Upper lobe of right lung (tissue), 1 donor: ENCODE results near the gene KCNN1. TPM values are rescaled to one million over a fixed set of nuclear protein-coding genes. Genes with fewer than 3 reads are reported as not detected.
A peak's percentile ranks its signal among the peaks of the same experiment; 100 is the strongest.

ENCODE experiments used
- ATAC-seq: fragments of 200-7000 bp; cut with Tn5 transposase; one replicate; pipeline ENCODE4 v1.9.1; 2020; ENCODE audit warnings: mild to moderate bottlenecking, moderate library complexity
- DNase-seq: peaks from one replicate; pipeline ENCODE4 v3.0.0-alpha.2; 2020
- H3K27ac ChIP-seq: fragments of 200-600 bp; one replicate; pipeline ENCODE4 v1.8.0; 2022
- H3K27me3 ChIP-seq: fragments of 200-600 bp; one replicate; pipeline ENCODE4 v1.8.0; 2022; ENCODE audit warnings: mild to moderate bottlenecking
- H3K36me3 ChIP-seq: fragments of 200-600 bp; one replicate; pipeline ENCODE4 v1.8.0; 2022
- H3K4me1 ChIP-seq: fragments of 200-600 bp; one replicate; pipeline ENCODE4 v1.8.0; 2022
- H3K4me3 ChIP-seq: fragments of 200-600 bp; one replicate; pipeline ENCODE4 v1.8.0; 2022; ENCODE audit warnings: mild to moderate bottlenecking
- H3K9me3 ChIP-seq: fragments of 200-600 bp; one replicate; pipeline ENCODE4 v1.8.0; 2022
- intact Hi-C: fragments of 100-400 bp; cut with DNase I; formaldehyde crosslinking; loops from one replicate; pipeline ENCODE4 v1.11.0; 2022
- total RNA-seq: library from RNA; stranded (reverse); fragmentation: NEBNext Ultra II Directional; extraction: Animal tissue kit (Norgen Biotek cat#: 25700); gene quantifications from one replicate; pipeline ENCODE4 v1.2.1, GENCODE V29; 2021
- TF ChIP-seq, protein P1 (sequence below): fragments of 200-600 bp; IDR thresholded peaks from one replicate; pipeline ENCODE4 v1.8.0; 2022; ENCODE audit warnings: antibody characterized with exemption
- donor health status: DM: no; HTN: yes; CAD: no; lungs with severe emphysema.

KCNN1 gene
- total RNA-seq, 1 donor from 2014 or later = not detected

DNA sequence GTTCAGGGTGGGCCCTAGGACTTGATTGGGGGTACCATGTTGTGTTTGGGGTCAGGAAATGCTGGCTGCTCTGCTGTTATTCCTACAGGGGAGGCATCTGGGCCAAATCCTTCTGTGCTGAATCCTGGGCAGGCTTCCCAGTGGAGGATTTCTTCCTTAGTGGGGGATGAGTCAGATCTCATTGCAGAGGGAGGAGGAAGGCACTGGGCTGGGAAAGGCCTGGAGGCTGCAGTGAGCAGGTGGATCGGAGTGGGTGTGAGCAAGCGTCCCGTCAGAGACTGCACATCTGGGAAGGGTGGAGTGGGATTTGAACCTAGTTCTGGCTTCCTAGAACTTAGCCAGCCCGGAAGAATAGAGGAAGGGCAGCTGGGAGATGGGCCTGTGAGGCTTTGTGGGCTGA lies 22.6 kb upstream of the KCNN1 start:
- no peak overlapping the region for H3K4me3 ChIP-seq
- no peaks in the 10 kb centered on the region for H3K9me3 ChIP-seq
- peaks cover 12% of the 10 kb centered on the region for H3K4me1 ChIP-seq
- TF ChIP-seq, protein P1, sequence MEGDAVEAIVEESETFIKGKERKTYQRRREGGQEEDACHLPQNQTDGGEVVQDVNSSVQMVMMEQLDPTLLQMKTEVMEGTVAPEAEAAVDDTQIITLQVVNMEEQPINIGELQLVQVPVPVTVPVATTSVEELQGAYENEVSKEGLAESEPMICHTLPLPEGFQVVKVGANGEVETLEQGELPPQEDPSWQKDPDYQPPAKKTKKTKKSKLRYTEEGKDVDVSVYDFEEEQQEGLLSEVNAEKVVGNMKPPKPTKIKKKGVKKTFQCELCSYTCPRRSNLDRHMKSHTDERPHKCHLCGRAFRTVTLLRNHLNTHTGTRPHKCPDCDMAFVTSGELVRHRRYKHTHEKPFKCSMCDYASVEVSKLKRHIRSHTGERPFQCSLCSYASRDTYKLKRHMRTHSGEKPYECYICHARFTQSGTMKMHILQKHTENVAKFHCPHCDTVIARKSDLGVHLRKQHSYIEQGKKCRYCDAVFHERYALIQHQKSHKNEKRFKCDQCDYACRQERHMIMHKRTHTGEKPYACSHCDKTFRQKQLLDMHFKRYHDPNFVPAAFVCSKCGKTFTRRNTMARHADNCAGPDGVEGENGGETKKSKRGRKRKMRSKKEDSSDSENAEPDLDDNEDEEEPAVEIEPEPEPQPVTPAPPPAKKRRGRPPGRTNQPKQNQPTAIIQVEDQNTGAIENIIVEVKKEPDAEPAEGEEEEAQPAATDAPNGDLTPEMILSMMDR = no peak
- H3K36me3 ChIP-seq = peaks cover 13% of the 10 kb centered on the region
- H3K27ac ChIP-seq = no peak overlapping the region
- ATAC-seq (no peak), DNase-seq (no peak)
- intact Hi-C loops = no loop called here
- peaks cover 4% of the 10 kb centered on the region for H3K27me3 ChIP-seq

DNA sequence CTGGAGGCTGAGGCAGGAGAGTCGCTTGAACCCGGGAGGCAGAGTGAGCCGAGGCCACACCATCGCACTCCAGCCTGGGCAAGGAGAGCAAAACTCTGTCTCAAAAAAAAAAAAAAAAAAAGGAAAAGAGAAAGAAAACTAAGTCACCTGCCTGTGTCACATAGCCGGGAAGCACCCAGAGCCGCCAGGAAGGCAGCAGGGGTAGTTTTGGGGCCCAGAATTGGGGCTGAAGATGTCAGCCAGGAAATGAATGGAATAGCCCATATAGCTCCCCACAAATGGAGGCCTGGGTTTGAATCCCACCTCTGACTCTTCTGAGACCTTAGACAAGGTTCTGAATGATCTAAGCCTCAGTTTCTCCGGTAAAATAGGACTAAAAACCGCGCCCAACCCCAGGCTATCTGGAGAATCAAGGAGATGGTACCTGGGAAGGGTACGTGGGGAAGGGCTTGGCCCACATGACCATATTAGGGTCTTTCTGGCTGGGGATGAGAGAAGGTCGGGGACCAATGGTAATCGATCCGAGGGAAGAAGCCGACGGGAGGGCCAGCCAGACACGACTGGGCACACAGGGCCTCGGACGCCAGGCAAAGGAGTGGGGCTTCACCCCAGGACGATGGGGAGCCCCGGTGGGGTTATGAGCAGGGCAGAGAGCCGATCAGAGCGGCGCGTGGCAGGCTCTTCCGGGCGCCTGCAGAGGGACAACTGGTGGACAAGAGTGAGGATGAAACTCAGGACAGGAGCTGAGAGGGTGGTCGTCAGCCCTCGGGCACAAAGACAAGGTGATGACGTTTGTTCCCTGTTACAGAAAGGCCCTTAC lies 19.7 kb upstream of the KCNN1 start:
- intact Hi-C loops = no loop called here
- DNase-seq = no peak
- peaks cover 30% of the 10 kb centered on the region for H3K27me3 ChIP-seq
- ATAC-seq = peak; percentile 46
- peaks cover 6% of the 10 kb centered on the region for H3K36me3 ChIP-seq
- TF ChIP-seq, protein P1 = no peak
- peaks cover 33% of the 10 kb centered on the region for H3K4me1 ChIP-seq
- H3K27ac ChIP-seq = no peak overlapping the region
- H3K9me3 ChIP-seq = no peaks in the 10 kb centered on the region
- peak overlapping the region; percentile 68 for H3K4me3 ChIP-seq

DNA sequence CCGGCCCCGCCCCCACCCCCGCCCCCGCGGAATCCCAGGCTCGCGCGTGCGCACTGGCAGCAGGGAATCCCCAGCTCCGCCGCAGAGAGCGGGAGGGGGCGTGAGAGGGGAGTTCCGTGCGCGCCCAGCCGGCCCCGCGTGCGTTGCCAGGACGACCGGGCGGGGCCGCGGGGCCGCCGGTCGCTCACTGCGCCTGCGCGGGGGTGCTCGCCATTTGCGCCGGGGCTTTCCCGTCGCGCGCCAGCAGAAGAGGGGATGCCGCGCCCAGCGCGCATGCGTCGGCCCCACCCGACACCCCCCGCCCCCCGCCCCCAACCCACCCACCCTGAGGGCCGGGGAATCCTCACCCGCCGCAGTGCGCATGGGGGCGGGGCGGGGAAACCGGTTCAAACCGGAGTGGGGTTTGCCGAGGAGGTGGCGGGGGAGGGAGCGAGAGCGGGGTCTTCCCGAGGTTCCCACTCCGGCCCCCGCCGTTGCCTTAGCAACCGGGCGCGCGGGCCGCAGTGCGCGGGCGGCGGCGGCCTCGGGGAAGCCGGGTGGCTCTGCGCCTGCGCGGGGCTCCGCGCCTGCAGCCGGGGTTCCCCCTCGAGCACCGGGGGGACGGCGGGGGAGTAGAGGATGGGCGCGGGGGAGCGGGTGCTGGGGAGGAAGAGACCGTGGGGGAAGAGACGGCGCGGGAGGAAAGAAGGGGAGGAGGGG lies 18.9 kb upstream of the KCNN1 start:
- peaks cover 38% of the 10 kb centered on the region for H3K27me3 ChIP-seq
- H3K36me3 ChIP-seq = no peaks in the 10 kb centered on the region
- H3K9me3 ChIP-seq = no peaks in the 10 kb centered on the region
- intact Hi-C loops = no loop called here
- H3K4me1 ChIP-seq = peaks cover 33% of the 10 kb centered on the region
- H3K4me3 ChIP-seq = peak overlapping the region; percentile 68
- peak; percentile 90 for ATAC-seq
- peak; percentile 95 for DNase-seq
- H3K27ac ChIP-seq = no peak overlapping the region
- TF ChIP-seq, protein P1 = no peak

DNA sequence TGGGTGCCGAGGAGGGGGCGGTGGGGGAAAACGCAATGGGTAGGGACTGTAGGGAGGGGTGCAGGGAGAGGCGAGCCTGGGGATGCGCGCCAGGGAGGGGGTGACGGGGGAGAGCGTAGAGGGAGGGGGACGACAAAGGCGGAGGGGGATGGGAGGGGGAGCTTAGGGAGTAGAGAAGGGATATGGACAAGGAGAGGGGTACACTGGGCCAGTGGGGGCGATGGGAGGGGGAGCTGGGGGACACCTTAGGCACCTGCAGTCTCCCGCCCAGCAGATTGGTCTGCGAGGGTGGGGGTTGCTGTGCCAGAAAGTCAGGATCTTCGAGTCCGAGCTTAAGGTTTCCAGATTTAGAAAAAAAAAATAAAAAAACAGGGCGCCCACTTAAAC lies 18.4 kb upstream of the KCNN1 start:
- DNase-seq (no peak), ATAC-seq (no peak)
- no peak overlapping the region for H3K27ac ChIP-seq
- TF ChIP-seq, protein P1 = no peak
- no peaks in the 10 kb centered on the region for H3K9me3 ChIP-seq
- peak overlapping the region; percentile 68 for H3K4me3 ChIP-seq
- peaks cover 43% of the 10 kb centered on the region for H3K27me3 ChIP-seq
- peaks cover 33% of the 10 kb centered on the region for H3K4me1 ChIP-seq
- no peaks in the 10 kb centered on the region for H3K36me3 ChIP-seq
- intact Hi-C loops = no loop called here

DNA sequence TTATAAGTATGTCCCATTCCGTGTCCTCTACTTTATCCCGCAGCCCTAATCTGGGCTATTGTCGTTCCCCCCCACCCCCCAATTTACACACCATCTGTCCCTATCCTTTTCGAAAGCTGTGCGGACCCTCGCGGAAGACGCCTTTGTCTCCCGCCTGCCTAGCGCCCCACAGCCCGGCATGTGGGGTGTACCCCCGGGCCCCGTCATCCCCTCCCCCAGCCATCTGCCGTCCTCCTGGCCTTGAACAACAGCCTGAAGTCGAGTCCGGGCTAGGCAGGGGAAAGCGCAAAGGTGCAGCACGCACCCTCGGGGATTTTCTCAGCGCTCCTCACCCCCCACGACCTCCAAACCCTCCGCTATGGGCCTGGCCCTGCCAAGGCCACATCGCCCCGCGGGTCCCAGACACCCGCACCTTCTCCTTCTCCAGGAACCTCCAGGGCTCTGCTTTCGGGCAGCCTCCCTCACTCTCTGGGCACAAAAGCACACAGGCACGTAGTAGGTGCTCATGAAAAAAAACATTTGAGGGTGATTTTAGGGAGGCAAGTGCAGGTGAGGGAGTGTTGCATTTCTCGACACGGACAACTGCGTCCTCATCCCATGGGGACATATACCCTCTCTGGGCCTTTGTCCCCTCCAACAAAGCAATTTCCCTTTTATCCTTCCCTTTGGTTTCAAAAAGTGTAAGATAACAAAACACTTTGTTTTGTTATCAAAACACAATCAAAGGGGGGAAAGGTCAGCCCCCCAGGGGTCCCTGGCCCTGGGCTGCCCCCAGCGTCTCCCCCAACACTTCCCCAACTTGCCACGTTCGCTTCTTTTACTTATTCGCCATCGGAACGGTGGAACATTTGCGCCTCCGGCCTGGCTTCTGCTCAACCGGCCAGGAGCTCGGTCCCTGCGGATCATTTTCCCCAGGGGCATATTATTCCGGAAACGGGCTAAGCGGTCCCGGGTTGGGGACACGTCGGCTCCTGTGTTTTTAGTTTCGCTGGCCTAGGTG lies 17.7 kb upstream of the KCNN1 start:
- no peaks in the 10 kb centered on the region for H3K9me3 ChIP-seq
- H3K27me3 ChIP-seq = peaks cover 51% of the 10 kb centered on the region
- no peak for DNase-seq
- no peak overlapping the region for H3K4me3 ChIP-seq
- no peak overlapping the region for H3K27ac ChIP-seq
- TF ChIP-seq, protein P1 = no peak
- peaks cover 33% of the 10 kb centered on the region for H3K4me1 ChIP-seq
- intact Hi-C loops = no loop called here
- no peak for ATAC-seq
- H3K36me3 ChIP-seq = no peaks in the 10 kb centered on the region
